IPS DF 19.7 (cell line): ENCODE data around the gene LDB1.

Experiments
- DNase-seq: peaks from one replicate; pipeline ENCODE4 v3.0.0-alpha.2; 2013; ENCODE audit warnings: low read depth, low spot score

Gene LDB1

GRCh38 chr10:102135956-102136526, 15.9 kb upstream of the LDB1 start:
- DNase-seq: no peak

GRCh38 chr10:102134416-102134815, 14.2 kb upstream of the LDB1 start:
- DNase-seq: no peak

GRCh38 chr10:102133373-102134195, 13.4 kb upstream of the LDB1 start:
- DNase-seq: no peak

GRCh38 chr10:102132563-102133372, 12.6 kb upstream of the LDB1 start, which contains the start of gene PPRC1:
Gene PPRC1 (plus strand): TSS chr10:102133040. CDS start chr10:102133069, 29 bp downstream.
- DNase-seq: peak; percentile 97

- DNase-seq: no peak
Measured at GRCh38 chr10:102132193-102132562, 12.0 kb upstream of the LDB1 start.

- no peak for DNase-seq
Measured at GRCh38 chr10:102131286-102132170, 11.4 kb upstream of the LDB1 start.

- DNase-seq: no peak
Measured at GRCh38 chr10:102123223-102123622, 3.1 kb upstream of the LDB1 start.

GRCh38 chr10:102122450-102122849, 2.3 kb upstream of the LDB1 start:
- DNase-seq: no peak

GRCh38 chr10:102121739-102122372, 1.7 kb upstream of the LDB1 start:
- no peak for DNase-seq

- DNase-seq: peak; percentile 98
Measured at GRCh38 chr10:102120991-102121738, 997 bp upstream of the LDB1 start.

GRCh38 chr10:102119417-102120141, 589 bp downstream of the LDB1 start:
- no peak for DNase-seq

- no peak for DNase-seq
Measured at GRCh38 chr10:102118867-102119266, 1.3 kb downstream of the LDB1 start.

- DNase-seq: no peak
Measured at GRCh38 chr10:102117391-102118159, 2.6 kb downstream of the LDB1 start.

GRCh38 chr10:102116656-102117055, 3.5 kb downstream of the LDB1 start:
- no peak for DNase-seq

GRCh38 chr10:102115775-102116174, 4.4 kb downstream of the LDB1 start:
- DNase-seq: no peak

GRCh38 chr10:102114861-102115618, 5.1 kb downstream of the LDB1 start:
- DNase-seq: peak; percentile 71

- no peak for DNase-seq
Measured at GRCh38 chr10:102113956-102114857, 6.0 kb downstream of the LDB1 start.
